ENCODE data around the gene SWAP70. TPM values are rescaled to one million over a fixed set of nuclear protein-coding genes. Genes with fewer than 3 reads are reported as not detected.

Gene SWAP70
- total RNA-seq, 2 donors from 2014 or later, result 28.8 to 30.7 TPM

DNA sequence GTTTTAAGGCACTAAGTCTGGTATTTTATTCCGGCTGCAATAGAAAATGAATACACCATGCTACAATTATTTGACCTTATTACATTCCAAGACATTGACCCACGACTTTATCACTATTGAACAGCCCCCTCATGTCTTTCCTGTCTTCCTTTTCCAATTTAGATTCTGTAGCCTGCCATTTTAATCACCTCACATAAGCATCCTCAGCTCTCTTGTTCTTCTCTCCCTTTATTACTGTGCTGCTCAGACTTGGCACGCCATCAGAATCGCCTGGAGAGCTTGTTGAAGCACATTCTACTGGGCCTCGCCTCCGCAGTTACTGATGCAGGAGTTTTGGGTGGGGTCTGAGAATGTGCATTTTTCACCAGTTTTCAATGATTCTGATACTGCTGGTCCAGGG is 38.7 kb upstream of the SWAP70 start:
- Mint-ChIP-seq H3K4me3 (no peak overlapping the region), H3K36me3 (ENCODE audit: low read depth) (no peaks in the 10 kb centered on the region), H3K9me3 (peaks cover 1% of the 10 kb centered on the region), H3K27ac (no peak overlapping the region), H3K27me3 (ENCODE audit: insufficient read depth) (no peaks in the 10 kb centered on the region), H3K4me1 (peaks cover 22% of the 10 kb centered on the region)
- H3K27ac ChIP-seq (ENCODE audit: low read depth, low read length), result no peak overlapping the region
- H3K36me3 ChIP-seq (ENCODE audit: control insufficient read depth, insufficient read depth, low read length), result no peaks in the 10 kb centered on the region
- H3K9me3 ChIP-seq (ENCODE audit: control insufficient read depth, low read length), result no peaks in the 10 kb centered on the region
- DNase-seq, result peak; percentile 26
- H3K4me1 ChIP-seq (ENCODE audit: control insufficient read depth, insufficient read depth, low read length), result peaks cover 4% of the 10 kb centered on the region
- TF ChIP-seq CTCF (conservative IDR thresholded peaks at IDR 0.05), result no peak
- no peaks in the 10 kb centered on the region for H3K27me3 ChIP-seq (ENCODE audit: control insufficient read depth, insufficient read depth, low read length, poor library complexity, severe bottlenecking)
- H3K9ac ChIP-seq (ENCODE audit: extremely low read depth, low read length, poor library complexity, severe bottlenecking), result no peak overlapping the region
- WGBS, 2 experiments (ENCODE audit: insufficient coverage in 1 of 2, insufficient read length in 1 of 2), result 77 to 85% methylated on average over 4 to 6 of the region's 6 CpGs
- no peak overlapping the region for H3K4me3 ChIP-seq (ENCODE audit: low read length)

GRCh38 chr11:9625728-9626127 is 38.1 kb upstream of the SWAP70 start:
- Histone ChIP-seq H3K36me3 (ENCODE audit: control insufficient read depth, insufficient read depth, low read length) (no peaks in the 10 kb centered on the region), H3K4me3 (ENCODE audit: low read length) (no peak overlapping the region), H3K9ac (ENCODE audit: extremely low read depth, low read length, poor library complexity, severe bottlenecking) (no peak overlapping the region), H3K27ac (ENCODE audit: low read depth, low read length) (no peak overlapping the region), H3K9me3 (ENCODE audit: control insufficient read depth, low read length) (no peaks in the 10 kb centered on the region), H3K4me1 (ENCODE audit: control insufficient read depth, insufficient read depth, low read length) (peaks cover 4% of the 10 kb centered on the region), H3K27me3 (ENCODE audit: control insufficient read depth, insufficient read depth, low read length, poor library complexity, severe bottlenecking) (no peaks in the 10 kb centered on the region)
- no peaks in the 10 kb centered on the region for H3K27me3 Mint-ChIP-seq (ENCODE audit: insufficient read depth)
- H3K36me3 Mint-ChIP-seq (ENCODE audit: low read depth), result no peaks in the 10 kb centered on the region
- no peak overlapping the region for H3K4me3 Mint-ChIP-seq
- DNase-seq, result peak; percentile 40
- H3K4me1 Mint-ChIP-seq, result peaks cover 22% of the 10 kb centered on the region
- peak overlapping the region; percentile 25 for H3K27ac Mint-ChIP-seq
- H3K9me3 Mint-ChIP-seq, result peaks cover 1% of the 10 kb centered on the region
- 70 to 75% methylated on average over 3 of the region's 3 CpGs for WGBS, 2 experiments (ENCODE audit: insufficient coverage in 1 of 2, insufficient read length in 1 of 2)
- no peak for TF ChIP-seq CTCF (conservative IDR thresholded peaks at IDR 0.05)

- 29 to 49% methylated on average over 4 to 12 of the region's 12 CpGs for WGBS, 2 experiments (ENCODE audit: insufficient coverage in 1 of 2, insufficient read length in 1 of 2)
- Mint-ChIP-seq H3K27me3 (ENCODE audit: insufficient read depth) (no peaks in the 10 kb centered on the region), H3K4me3 (peak overlapping the region; percentile 10), H3K9me3 (peaks cover 1% of the 10 kb centered on the region), H3K4me1 (peaks cover 22% of the 10 kb centered on the region), H3K36me3 (ENCODE audit: low read depth) (no peaks in the 10 kb centered on the region), H3K27ac (peak overlapping the region; percentile 94)
- Histone ChIP-seq H3K9ac (ENCODE audit: extremely low read depth, low read length, poor library complexity, severe bottlenecking) (peak overlapping the region; percentile 31), H3K4me3 (ENCODE audit: low read length) (peak overlapping the region; percentile 65), H3K27ac (ENCODE audit: low read depth, low read length) (peak overlapping the region; percentile 82), H3K9me3 (ENCODE audit: control insufficient read depth, low read length) (no peaks in the 10 kb centered on the region), H3K27me3 (ENCODE audit: control insufficient read depth, insufficient read depth, low read length, poor library complexity, severe bottlenecking) (no peaks in the 10 kb centered on the region), H3K4me1 (ENCODE audit: control insufficient read depth, insufficient read depth, low read length) (peaks cover 4% of the 10 kb centered on the region), H3K36me3 (ENCODE audit: control insufficient read depth, insufficient read depth, low read length) (no peaks in the 10 kb centered on the region)
- peak; percentile 92 for DNase-seq
- TF ChIP-seq CTCF (conservative IDR thresholded peaks at IDR 0.05), result no peak
These were observed 37.1 kb upstream of the SWAP70 start for GRCh38 chr11:9626496-9627394.
